ES-I3 (cell line): Measurements from ENCODE around the gene SYT15B.
"Not testable (repeated sequence)": the region's sequence is repeated elsewhere in the genome, so short reads cannot be mapped to it uniquely, and the experiment has no call there.

Source experiments
- H3K36me3 ChIP-seq: 2 replicates; pipeline ENCODE4 v1.6.1; 2013; ENCODE audit warnings: mild to moderate bottlenecking, low read length, control low read depth, moderate library complexity; ENCODE audit not compliant: insufficient read depth
- H3K4me1 ChIP-seq: 2 replicates; pipeline ENCODE4 v1.6.1; 2013; ENCODE audit warnings: mild to moderate bottlenecking, control low read depth, low read length; ENCODE audit not compliant: insufficient read depth
- H3K9ac ChIP-seq: 2 replicates; pipeline ENCODE4 v1.6.1; 2013; ENCODE audit warnings: low read depth, mild to moderate bottlenecking, low read length, moderate library complexity
- H3K9me3 ChIP-seq: 2 replicates; pipeline ENCODE4 v1.6.1; 2013; ENCODE audit warnings: mild to moderate bottlenecking, low read length, moderate library complexity; ENCODE audit not compliant: control insufficient read depth, insufficient read depth

The SYT15B gene

DNA sequence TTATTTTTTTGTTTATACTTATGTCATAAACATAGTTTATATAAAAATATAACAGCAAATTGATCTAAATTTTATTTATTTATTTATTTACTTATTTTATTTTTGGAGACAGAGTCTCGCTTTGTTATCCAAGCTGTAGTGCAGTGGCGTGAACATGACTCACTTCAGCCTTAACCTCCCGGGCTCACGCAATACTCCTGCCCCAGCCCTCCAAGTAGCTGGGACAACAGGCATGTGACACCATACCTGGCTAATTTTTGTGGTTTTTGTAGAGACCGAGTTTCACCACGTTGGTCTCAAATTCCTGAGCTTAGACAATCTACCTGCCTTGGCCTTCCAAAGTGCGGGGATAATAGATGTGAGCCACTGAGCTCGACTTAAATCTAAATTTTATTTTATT, 13.0 kb downstream of the SYT15B start:
- H3K4me1 ChIP-seq, H3K9ac ChIP-seq, H3K36me3 ChIP-seq, H3K9me3 ChIP-seq: not testable (repeated sequence)

DNA sequence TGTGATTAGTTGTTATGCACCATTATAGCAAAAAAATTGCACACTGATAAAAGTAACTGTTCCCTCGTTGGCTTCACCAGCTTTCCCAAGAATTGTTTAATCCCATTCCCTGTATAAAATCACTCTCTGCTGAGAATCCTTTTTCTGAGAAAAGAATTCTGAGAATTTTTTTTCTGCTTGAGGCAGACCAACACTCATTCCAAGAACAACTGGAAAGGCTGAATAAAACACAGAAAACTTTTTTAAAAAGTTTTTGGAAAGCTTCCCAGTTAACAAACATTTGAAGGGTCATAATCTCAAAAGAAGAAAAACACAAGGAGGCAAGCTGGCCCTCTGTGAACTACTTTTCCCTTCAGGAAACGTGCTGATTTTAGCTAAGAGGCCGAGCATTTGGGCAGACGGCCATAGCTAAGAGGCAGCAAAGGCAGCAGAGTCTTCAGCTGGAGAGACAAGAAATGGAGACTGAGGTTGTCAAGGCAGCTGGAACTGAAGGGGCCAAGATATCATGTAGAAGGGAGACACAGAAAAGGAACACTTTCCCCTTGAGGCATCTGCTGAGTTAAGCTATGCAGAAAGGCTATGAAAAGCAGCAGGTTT, 16.5 kb downstream of the SYT15B start:
- not testable (repeated sequence) for H3K4me1 ChIP-seq, H3K9ac ChIP-seq, H3K9me3 ChIP-seq, H3K36me3 ChIP-seq

DNA sequence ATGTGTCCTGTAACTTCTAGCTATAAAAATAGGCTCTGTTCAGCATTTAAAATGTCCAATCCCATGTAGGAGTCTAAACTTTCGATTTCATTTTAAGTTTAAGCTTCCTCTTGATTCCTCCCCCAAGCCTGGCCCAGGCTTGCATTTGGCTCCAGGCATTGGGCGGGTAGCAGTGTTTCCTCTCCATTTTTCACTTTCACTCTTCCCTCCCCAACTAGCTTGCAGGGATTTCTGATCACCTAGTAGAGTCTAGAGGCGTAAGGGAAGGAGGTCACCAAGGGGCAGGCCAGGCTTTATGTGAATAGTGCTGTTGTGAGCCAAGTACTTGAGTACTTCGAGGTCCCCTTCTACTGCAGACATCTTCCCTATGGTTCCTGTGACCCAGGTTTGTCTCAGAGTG, 18.5 kb downstream of the SYT15B start:
- H3K9me3 ChIP-seq, H3K36me3 ChIP-seq, H3K4me1 ChIP-seq, H3K9ac ChIP-seq: not testable (repeated sequence)

DNA sequence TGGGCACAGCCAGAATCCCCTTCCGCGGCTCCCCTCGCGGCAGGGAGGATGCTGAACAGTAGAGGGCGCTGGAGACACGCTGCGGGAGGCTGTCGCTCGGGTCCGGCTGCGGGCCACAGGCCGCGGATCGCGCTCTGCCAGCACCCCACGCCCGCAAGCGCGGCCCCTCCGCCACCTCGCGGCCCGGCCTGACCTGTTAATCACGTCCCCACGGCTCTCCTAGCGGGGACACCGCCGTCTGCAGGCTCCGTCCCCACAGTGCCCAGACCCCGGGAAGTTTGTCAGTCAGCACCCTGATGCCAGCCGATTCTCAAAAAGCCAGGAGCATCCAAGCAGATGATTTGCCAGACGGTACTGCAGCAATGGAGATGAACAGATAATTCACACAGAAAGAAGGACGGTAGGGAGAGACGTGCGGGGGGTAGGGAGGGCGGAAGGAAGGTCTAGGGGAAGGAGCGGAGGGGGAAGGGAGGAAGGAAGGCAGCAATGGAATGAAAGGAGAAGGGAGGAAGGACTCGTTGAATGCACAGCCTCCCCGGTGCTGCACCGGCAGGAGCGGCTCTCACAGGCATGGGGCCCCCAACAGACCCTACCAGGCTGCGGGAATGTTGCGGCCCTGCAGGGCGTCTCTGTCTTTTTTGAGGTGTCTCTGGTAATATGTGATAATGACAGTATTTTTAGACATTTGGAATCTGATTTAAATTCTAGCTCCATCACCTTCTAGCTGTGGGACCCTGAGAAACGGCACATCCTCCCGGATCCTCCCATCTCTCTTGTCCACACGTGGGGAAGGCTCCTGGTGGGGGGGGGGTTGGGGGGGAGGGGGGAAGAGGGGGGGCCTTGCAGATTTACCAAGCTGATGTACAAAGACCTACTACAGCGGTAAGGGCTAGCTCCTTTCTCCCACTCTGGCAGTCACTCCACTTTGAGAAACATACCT, 19.5 kb downstream of the SYT15B start:
- H3K4me1 ChIP-seq, H3K36me3 ChIP-seq, H3K9me3 ChIP-seq: not testable (repeated sequence)
- H3K9ac ChIP-seq = peak overlapping the region; percentile 51; the same call in 1 of the 2 replicates

DNA sequence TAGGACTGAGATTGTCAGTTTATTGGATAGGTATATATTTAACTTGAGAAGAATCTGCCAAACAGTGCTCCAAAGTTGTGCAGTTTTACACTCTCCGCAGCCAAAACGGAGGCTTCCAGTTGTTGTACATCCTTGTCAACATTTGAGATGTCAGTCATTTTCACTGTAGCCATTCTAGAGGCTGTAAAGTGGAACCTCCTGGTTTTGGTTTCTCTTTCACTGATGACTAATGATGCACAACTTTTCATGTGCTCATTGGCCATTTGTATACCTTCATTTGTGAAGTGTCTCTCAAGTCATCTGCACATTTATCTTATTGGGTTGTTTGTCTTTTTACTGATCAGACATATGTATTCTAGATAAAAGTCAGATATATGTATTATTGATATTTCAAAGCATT, 22.5 kb downstream of the SYT15B start:
- not testable (repeated sequence) for H3K9me3 ChIP-seq, H3K9ac ChIP-seq, H3K4me1 ChIP-seq, H3K36me3 ChIP-seq

DNA sequence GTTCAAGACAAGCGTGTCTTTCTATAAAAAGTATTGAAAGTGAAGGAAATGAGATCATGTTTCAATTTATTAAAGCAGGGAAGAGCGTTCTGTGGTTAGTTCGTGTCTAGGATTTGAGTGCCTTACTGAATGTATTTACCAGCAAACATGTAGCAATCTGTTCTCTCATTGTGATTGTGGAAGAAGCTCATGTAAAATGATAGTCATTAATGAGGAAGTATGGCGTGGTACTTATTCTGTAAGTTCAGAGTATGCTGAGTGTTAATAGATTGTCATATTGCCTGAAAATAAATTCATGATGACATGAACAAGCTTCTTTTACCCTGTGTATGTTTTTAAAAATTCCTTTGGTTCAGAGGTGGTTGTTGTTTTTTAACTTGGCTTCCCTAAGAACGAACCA, 32.5 kb downstream of the SYT15B start:
- H3K9ac ChIP-seq, H3K9me3 ChIP-seq, H3K36me3 ChIP-seq, H3K4me1 ChIP-seq: not testable (repeated sequence)

DNA sequence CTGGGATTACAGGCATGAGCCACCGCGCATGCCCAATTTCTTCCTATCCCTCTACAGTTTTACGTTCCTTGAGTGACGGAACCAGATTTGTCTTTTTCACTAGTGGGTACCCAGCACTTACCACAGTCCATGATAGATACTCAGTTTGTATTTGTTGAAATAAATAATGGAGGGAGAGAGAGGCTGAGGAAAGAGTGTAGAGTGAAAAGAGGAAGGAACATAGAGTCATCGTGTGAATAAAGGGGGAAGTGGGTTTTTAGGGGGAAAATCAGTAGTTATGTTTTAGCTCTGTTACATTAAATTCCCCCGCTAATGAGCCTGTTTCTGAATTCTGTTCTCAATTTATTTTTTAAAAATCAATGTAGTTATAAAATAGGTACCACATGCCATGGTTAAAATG, 37.7 kb downstream of the SYT15B start:
- not testable (repeated sequence) for H3K9ac ChIP-seq, H3K9me3 ChIP-seq, H3K4me1 ChIP-seq, H3K36me3 ChIP-seq

DNA sequence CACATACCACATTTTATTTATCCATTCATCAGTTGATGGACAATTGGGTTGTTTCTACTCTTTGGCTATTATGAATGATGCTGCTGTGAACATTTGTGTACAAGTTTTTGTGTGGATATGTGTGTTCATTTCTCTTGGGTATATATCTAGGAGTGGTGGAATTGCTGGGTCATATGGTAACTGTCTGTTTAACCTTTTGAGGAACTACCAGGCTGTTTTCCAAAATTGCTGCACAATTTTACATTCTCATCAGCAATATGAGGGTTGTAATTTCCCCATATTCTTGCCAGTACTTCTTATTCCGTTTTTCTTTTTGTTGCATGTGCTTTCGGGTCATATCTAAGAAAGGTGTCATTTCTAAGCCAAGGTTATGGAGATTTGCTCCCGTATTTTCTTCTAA, 38.3 kb downstream of the SYT15B start:
- H3K9me3 ChIP-seq, H3K36me3 ChIP-seq: not testable (repeated sequence)

DNA sequence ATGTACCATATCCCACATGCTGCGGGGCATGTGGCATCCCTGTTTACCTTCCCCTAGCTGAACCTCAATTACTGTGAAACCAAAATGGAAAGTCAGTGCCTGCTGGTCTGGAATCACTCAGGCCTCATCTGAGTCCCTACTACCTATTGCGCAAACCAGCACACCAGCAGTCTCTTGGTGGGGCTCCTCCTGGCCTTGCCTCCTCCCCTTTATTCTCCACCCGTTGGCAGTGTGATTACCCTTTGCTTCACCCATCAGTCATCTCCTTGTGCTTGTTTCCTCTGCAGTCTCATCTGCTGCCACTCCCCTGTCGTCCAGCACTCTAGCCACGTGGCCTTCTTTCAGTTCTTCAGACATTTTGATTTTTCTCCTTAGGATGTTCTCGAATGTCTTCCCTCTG, 39.3 kb downstream of the SYT15B start:
- not testable (repeated sequence) for H3K9me3 ChIP-seq, H3K36me3 ChIP-seq, H3K9ac ChIP-seq, H3K4me1 ChIP-seq

More for the DNA sequence above, 38.3 kb downstream of the SYT15B start:
- H3K9ac ChIP-seq, H3K4me1 ChIP-seq: not testable (repeated sequence)

DNA sequence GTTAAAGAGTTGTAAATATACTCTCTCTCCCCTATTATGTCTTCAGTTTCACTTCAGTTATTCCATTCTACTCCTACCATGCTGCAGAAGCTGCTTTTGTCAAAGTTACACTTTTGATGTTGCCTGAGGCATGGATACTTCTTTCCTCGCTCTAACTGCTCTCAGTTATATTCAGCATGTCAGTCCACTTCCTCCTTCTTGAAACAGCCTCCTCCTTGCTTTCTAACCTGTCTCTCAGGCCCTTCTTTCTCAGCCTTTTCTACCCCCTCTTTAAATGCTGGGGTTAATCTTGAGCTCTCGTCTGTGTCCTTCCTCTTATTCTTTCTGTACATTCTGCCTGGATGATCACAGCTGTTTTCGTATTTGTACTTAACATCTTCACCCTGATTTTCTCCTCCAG, 40.0 kb downstream of the SYT15B start:
- H3K36me3 ChIP-seq, H3K9me3 ChIP-seq, H3K9ac ChIP-seq, H3K4me1 ChIP-seq: not testable (repeated sequence)

DNA sequence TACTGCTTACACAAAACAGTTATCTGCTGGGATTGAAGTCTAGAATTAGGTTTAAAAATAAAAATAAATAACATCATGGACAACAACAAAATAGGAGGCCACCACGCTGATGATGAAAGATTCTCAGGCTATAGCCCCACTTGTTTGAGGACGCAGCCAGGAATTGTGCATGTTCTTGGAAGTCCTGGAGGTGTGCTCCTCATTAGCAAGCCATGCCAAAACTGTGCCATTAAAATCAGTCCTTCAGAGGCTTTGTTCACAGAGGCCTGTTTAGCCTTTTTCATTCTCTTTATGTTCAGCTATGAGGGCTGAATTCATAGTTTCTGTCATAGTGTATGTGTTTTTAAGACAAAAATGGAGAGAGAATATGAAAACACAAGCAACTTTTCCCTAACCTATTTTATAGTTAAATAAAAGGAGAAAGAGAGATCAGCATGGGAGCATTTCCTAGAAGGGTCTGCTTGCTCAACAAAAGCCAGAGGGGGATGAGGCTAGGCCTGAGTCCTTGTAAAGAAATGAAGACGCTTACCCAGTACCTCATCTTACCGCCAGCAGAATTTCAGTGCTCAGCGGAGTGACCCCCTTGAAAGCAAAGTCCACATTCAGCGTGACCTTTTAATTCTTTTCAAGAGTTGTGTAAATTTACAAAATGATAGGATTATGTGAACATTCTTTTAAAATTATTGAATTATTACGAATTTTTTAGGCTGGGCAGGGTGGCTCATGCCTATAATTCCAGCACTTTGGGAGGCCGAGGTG, 46.2 kb downstream of the SYT15B start:
- not testable (repeated sequence) for H3K9ac ChIP-seq, H3K36me3 ChIP-seq, H3K9me3 ChIP-seq, H3K4me1 ChIP-seq
